RWPE1 (cell line): ENCODE data around the gene SPTLC3.

Experiments
- CTCF ChIA-PET: fragments of 350-600 bp; sonication (Branson Sonifier 250); formaldehyde crosslinking; extraction: SDS; loops from one replicate; lab custom pipeline; 2021; lab: Yijun Ruan, JAX
- POLR2A ChIA-PET: fragments of 400-600 bp; formaldehyde crosslinking; extraction: SDS; loops from one replicate; lab custom pipeline; 2020; ENCODE audit warnings: antibody characterized with exemption; ENCODE audit not compliant: low non-redundant PET; lab: Yijun Ruan, JAX
- DNase-seq: peaks from one replicate; pipeline ENCODE4 v3.0.0; 2012; ENCODE audit warnings: low spot score
- H3K27ac ChIP-seq: fragments of 450-650 bp; 2 replicates; pipeline ENCODE4 v1.5.1; 2017
- TF ChIP-seq, protein P1 (sequence below): fragments of 450-650 bp; conservative IDR thresholded peaks from 2 replicates; pipeline ENCODE4 v1.5.1; 2017; ENCODE audit warnings: low read depth, mild to moderate bottlenecking

SPTLC3 gene

GRCh38 chr20:13013411-13013810, 4.6 kb downstream of the SPTLC3 start:
- POLR2A ChIA-PET: no interaction called here
- no peak overlapping the region for H3K27ac ChIP-seq
- CTCF ChIA-PET: no interaction called here
- no peak for DNase-seq
- TF ChIP-seq, protein P1, sequence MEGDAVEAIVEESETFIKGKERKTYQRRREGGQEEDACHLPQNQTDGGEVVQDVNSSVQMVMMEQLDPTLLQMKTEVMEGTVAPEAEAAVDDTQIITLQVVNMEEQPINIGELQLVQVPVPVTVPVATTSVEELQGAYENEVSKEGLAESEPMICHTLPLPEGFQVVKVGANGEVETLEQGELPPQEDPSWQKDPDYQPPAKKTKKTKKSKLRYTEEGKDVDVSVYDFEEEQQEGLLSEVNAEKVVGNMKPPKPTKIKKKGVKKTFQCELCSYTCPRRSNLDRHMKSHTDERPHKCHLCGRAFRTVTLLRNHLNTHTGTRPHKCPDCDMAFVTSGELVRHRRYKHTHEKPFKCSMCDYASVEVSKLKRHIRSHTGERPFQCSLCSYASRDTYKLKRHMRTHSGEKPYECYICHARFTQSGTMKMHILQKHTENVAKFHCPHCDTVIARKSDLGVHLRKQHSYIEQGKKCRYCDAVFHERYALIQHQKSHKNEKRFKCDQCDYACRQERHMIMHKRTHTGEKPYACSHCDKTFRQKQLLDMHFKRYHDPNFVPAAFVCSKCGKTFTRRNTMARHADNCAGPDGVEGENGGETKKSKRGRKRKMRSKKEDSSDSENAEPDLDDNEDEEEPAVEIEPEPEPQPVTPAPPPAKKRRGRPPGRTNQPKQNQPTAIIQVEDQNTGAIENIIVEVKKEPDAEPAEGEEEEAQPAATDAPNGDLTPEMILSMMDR: no peak

DNA sequence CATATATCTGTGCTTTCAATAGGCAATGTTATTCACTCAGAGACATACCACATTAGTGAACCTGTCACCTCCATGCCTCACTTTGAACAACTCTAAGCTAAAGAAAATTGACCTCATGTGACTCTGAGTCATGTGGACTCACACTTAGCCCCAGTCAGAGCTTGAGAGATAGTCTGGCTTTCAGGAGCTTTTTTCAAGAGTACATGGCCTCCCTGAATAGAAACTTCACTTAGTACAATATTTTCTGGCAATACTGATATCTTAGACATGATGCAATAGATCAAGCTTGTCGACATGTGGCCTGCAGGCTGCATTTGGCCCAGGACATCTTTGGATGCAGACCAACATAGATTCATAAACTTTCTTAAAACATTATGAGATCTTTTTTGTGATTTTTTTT, 8.5 kb downstream of the SPTLC3 start:
- no peak overlapping the region for H3K27ac ChIP-seq
- TF ChIP-seq, protein P1: no peak
- ChIA-PET CTCF (interaction anchor here (1.1 kb wide), 1 partner anchor 530 kb away, joined by 3 read pairs; no protein-coding TSS in a partner anchor), POLR2A (no interaction called here)
- DNase-seq: no peak

GRCh38 chr20:13017883-13018535, 9.2 kb downstream of the SPTLC3 start:
- DNase-seq: no peak
- CTCF ChIA-PET: interaction anchor here (1.1 kb wide), 1 partner anchor 529 kb away, joined by 3 read pairs; no protein-coding TSS in a partner anchor

DNA sequence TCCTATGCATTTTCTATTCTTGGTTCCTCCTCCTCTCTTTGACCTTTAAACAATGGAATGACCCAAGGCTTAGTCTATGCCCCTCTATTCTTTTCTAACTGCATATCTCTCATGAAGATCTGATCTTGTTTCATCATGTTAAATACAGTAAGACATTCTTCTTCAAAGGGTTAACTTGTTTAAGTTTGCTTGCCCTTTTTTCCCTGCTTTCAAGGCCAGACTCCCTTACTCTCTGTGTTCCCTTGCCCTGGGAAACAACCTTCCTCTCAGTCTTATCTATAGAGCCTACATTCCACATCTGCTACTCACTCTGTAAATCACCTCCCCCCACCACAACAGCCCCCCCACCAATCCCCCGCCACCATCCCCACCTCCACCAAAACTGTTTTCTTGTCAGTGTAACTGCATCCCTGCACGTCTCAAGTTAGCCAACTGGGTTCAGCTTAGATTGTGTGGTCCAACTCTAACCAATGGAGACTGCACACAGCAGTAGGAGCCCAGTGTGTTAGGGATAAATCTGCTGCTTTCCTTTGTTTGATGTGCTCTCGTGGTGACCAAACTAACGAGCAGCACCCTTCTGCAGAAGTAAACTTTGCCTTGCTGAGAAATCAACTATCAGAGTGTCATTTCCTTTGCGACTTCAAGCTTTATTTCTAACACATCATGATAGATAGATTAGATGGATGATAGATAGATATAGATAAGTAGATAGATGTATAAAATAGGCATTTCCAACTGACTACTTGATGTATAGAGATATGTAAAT, 12.6 kb downstream of the SPTLC3 start:
- CTCF ChIA-PET: no interaction called here
- POLR2A ChIA-PET: no interaction called here
- TF ChIP-seq, protein P1: no peak
- DNase-seq: no peak
- H3K27ac ChIP-seq: no peak overlapping the region

More at GRCh38 chr20:13017883-13018535, 9.2 kb downstream of the SPTLC3 start:
- no peak overlapping the region for H3K27ac ChIP-seq
- POLR2A ChIA-PET: no interaction called here
- TF ChIP-seq, protein P1: no peak

DNA sequence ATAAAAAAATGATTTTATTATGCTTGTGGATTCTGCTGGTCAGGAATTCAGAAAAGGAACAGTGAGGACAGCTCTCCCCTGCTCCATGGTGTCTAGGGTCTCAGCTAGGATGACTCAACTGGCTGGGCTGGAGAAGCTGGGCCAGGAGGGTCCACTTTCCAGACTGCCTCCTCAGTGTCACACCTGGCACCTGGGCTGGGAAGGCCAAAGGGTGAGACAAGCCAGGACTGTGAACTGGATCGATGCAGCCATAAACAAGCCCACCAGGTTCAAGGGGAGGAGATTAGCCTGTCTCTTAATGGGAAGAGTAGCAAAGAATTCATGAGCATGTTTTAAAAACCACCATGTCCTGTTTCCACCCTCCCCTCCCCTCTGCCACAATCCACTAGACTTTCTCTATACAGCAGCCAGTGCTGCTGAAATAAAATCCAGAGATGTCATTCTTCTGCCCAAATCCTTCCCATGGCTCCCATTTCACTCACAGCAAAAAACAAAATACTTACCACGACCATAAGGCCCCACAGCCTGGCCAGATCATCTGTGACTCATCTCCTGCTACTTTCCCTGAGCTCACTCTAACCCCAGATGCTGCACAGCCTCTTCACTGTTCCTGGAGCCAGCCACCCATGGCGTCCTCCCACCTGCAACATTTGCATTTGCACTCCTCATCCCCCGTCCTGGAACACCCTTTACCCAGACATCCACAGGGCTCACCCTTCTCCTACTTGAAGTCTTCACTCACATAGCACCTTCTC, 13.8 kb downstream of the SPTLC3 start:
- ChIA-PET CTCF (no interaction called here), POLR2A (no interaction called here)
- TF ChIP-seq, protein P1: no peak
- no peak overlapping the region for H3K27ac ChIP-seq
- DNase-seq: no peak

GRCh38 chr20:13024596-13024995, 15.8 kb downstream of the SPTLC3 start:
- H3K27ac ChIP-seq: no peak overlapping the region
- ChIA-PET CTCF (no interaction called here), POLR2A (no interaction called here)
- TF ChIP-seq, protein P1: no peak
- no peak for DNase-seq
